GM23338 (cell line): ENCODE results near the gene TYMS. TPM values are rescaled to one million over a fixed set of nuclear protein-coding genes. Genes with fewer than 3 reads are reported as not detected.

Experiments
- ATAC-seq: fragments of 200-7000 bp; cut with Tn5 transposase; 3 replicates; pipeline ENCODE4 v1.9.1; 2020
- DNase-seq: peaks from one replicate; pipeline ENCODE4 v3.0.0-alpha.2; 2015; ENCODE audit warnings: low spot score
- H2AFZ ChIP-seq: fragments of 200-600 bp; sonication (generic); 2 replicates; pipeline ENCODE4 v1.8.0; 2016; ENCODE audit warnings: antibody characterized with exemption, mild to moderate bottlenecking, moderate library complexity
- H3F3A ChIP-seq: fragments of 200-600 bp; sonication (generic); replicated peaks from 2 replicates; pipeline ENCODE4 v1.8.0; 2017; ENCODE audit warnings: antibody characterized with exemption, mixed run types, low read depth
- H3K27ac ChIP-seq: fragments of 200-600 bp; sonication (generic); 2 replicates; pipeline ENCODE4 v1.6.1; 2016; ENCODE audit warnings: low read depth
- H3K27me3 ChIP-seq: fragments of 200-600 bp; sonication (generic); 2 replicates; pipeline ENCODE4 v1.8.0; 2016; ENCODE audit warnings: mild to moderate bottlenecking, mixed run types, moderate library complexity; ENCODE audit not compliant: insufficient read depth
- H3K36me3 ChIP-seq: fragments of 200-600 bp; sonication (generic); 2 replicates; pipeline ENCODE4 v1.8.0; 2016; ENCODE audit warnings: mild to moderate bottlenecking; ENCODE audit not compliant: insufficient read depth
- H3K4me1 ChIP-seq: fragments of 200-600 bp; sonication (generic); 2 replicates; pipeline ENCODE4 v1.8.0; 2016; ENCODE audit warnings: mild to moderate bottlenecking, moderate library complexity; ENCODE audit not compliant: insufficient read depth
- H3K4me2 ChIP-seq: fragments of 200-600 bp; sonication (generic); 2 replicates; pipeline ENCODE4 v1.7.1; 2017; ENCODE audit warnings: mixed run types
- H3K4me3 ChIP-seq: fragments of 200-600 bp; sonication (generic); 2 replicates; pipeline ENCODE4 v1.6.1; 2016; ENCODE audit warnings: mixed run types
- H3K79me2 ChIP-seq: fragments of 200-600 bp; sonication (generic); replicated peaks from 2 replicates; pipeline ENCODE4 v1.8.0; 2017; ENCODE audit warnings: mild to moderate bottlenecking; ENCODE audit not compliant: insufficient read depth
- H3K9me2 ChIP-seq: fragments of 200-600 bp; sonication (generic); 2 replicates; pipeline ENCODE4 v1.8.0; 2017; ENCODE audit not compliant: insufficient read depth
- H4K20me1 ChIP-seq: fragments of 200-600 bp; sonication (generic); replicated peaks from 2 replicates; pipeline ENCODE4 v1.8.0; 2017; ENCODE audit warnings: mild to moderate bottlenecking; ENCODE audit not compliant: insufficient read depth
- H3K27ac Mint-ChIP-seq: 2 replicates; pipeline ENCODE4 v1.8.0; 2020; ENCODE audit warnings: inconsistent platforms, mild to moderate bottlenecking, moderate library complexity, mixed read lengths
- H3K27me3 Mint-ChIP-seq: 3 replicates; pipeline ENCODE4 v1.8.0; 2022; ENCODE audit warnings: low read depth, mild to moderate bottlenecking, moderate library complexity, mixed read lengths, inconsistent platforms; ENCODE audit not compliant: insufficient read depth, poor library complexity
- H3K36me3 Mint-ChIP-seq: 3 replicates; pipeline ENCODE4 v1.8.0; 2021; ENCODE audit warnings: low read depth, mild to moderate bottlenecking, inconsistent platforms, moderate library complexity, mixed read lengths
- H3K4me1 Mint-ChIP-seq: 3 replicates; pipeline ENCODE4 v1.8.0; 2020; ENCODE audit warnings: mild to moderate bottlenecking, inconsistent platforms, mixed read lengths
- H3K4me3 Mint-ChIP-seq: 3 replicates; pipeline ENCODE4 v1.8.0; 2021; ENCODE audit warnings: moderate library complexity, mild to moderate bottlenecking, inconsistent platforms, mixed read lengths
- H3K9me3 Mint-ChIP-seq: 3 replicates; pipeline ENCODE4 v1.8.0; 2020; ENCODE audit warnings: moderate library complexity, mild to moderate bottlenecking, inconsistent platforms, mixed read lengths
- CREB1 ChIP-seq: fragments of 250-450 bp; sonication (Bioruptor Pico); IDR thresholded peaks from 2 replicates; pipeline ENCODE4 v1.5.0; 2020; ENCODE audit warnings: low read depth, mild to moderate bottlenecking, moderate library complexity
- CTCF ChIP-seq, 2 experiments: fragments of 200-600 bp in 1 of 2; sonication (generic) in 1 of 2; conservative IDR thresholded peaks; 2 replicates each; pipeline versions ENCODE4 v1.5.1 to v1.6.1; 2016 to 2017; ENCODE audit warnings: antibody characterized with exemption in 2 of 2, low read depth in 2 of 2, mild to moderate bottlenecking in 2 of 2, moderate library complexity in 1 of 2
- ETS1 ChIP-seq: IDR thresholded peaks from 2 replicates; pipeline ENCODE4 v1.6.1; 2016; ENCODE audit warnings: antibody characterized with exemption
- EZH2 ChIP-seq: fragments of 200-600 bp; sonication (generic); IDR thresholded peaks from one replicate; pipeline ENCODE4 v1.8.0; 2017; ENCODE audit warnings: antibody characterized with exemption, mild to moderate bottlenecking, low read depth; ENCODE audit not compliant: unreplicated experiment
- EZH2phosphoT487 ChIP-seq: fragments of 200-600 bp; sonication (generic); IDR thresholded peaks from one replicate; pipeline ENCODE4 v1.8.1; 2018; ENCODE audit warnings: antibody characterized with exemption; ENCODE audit not compliant: unreplicated experiment
- JUNB ChIP-seq: IDR thresholded peaks from one replicate; pipeline ENCODE4 v1.6.1; 2016; ENCODE audit warnings: antibody characterized with exemption; ENCODE audit not compliant: unreplicated experiment
- NANOG ChIP-seq: IDR thresholded peaks from 2 replicates; pipeline ENCODE4 v1.6.1; 2016; ENCODE audit warnings: antibody characterized with exemption, borderline replicate concordance
- POLR2AphosphoS5 ChIP-seq: IDR thresholded peaks from 2 replicates; pipeline ENCODE4 v1.6.1; 2016; ENCODE audit warnings: antibody characterized with exemption, low read depth
- REST ChIP-seq: IDR thresholded peaks from one replicate; pipeline ENCODE4 v1.6.1; 2018; ENCODE audit warnings: antibody characterized with exemption; ENCODE audit not compliant: unreplicated experiment
- STAT1 ChIP-seq: IDR thresholded peaks from one replicate; pipeline ENCODE4 v1.6.1; 2016; ENCODE audit warnings: antibody characterized with exemption; ENCODE audit not compliant: unreplicated experiment
- ZNF114 ChIP-seq: fragments of 250-450 bp; sonication (Bioruptor Pico); IDR thresholded peaks from 2 replicates; pipeline ENCODE4 v1.5.0; 2020; ENCODE audit warnings: mild to moderate bottlenecking, moderate library complexity
- ZNF331 ChIP-seq: fragments of 250-450 bp; sonication (Bioruptor Pico); IDR thresholded peaks from 2 replicates; pipeline ENCODE4 v1.5.0; 2020; ENCODE audit warnings: low read depth, mild to moderate bottlenecking, moderate library complexity
- ZNF462 ChIP-seq: fragments of 250-450 bp; sonication (Bioruptor Pico); IDR thresholded peaks from 2 replicates; pipeline ENCODE4 v1.5.0; 2020; ENCODE audit warnings: mild to moderate bottlenecking, moderate library complexity
- polyA plus RNA-seq: library from polyadenylated mRNA; unstranded; fragments of >200 nt; fragmentation: Nextera tagmentation; extraction: Ambion mirVana; gene quantifications from 2 replicates; pipeline ENCODE4 v1.2.1, GENCODE V29; 2016
- total RNA-seq: library from RNA; depleted of rRNA; stranded (reverse); fragments of >200 nt; shearing (Covaris generic); gene quantifications from 2 replicates; pipeline ENCODE4 v1.2.3, GENCODE V29; 2014

The TYMS gene
- total and polyA plus RNA-seq, 2 experiments from 2014 or later = 52.9 to 72.3 TPM

DNA sequence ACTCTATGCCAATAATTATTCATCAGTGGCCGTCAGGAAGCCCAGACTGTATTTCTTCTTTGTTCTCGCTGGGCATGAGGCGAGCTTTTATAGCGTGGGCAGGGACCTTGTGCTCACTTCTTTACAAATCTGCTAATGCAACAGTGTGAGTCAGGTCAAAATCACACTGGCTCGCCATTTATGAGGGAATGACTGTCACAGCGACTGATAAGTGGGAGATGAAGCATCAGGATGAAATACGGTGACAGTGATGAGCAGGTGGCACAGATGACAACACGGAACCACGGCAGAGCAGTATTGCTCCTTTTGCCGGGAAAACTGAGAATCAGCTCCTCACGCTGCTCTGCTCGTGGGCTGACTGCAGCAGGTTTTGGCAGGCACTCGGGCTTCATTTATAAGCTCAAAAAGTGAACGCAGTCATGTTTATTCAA lies 20.5 kb downstream of the TYMS start:
- no peaks in the 10 kb centered on the region for H3K79me2 ChIP-seq
- H3K27me3 ChIP-seq = no peaks in the 10 kb centered on the region
- no peak overlapping the region for H2AFZ ChIP-seq
- H3F3A ChIP-seq = no peaks in the 10 kb centered on the region
- Mint-ChIP-seq H3K36me3 (peaks cover 80% of the 10 kb centered on the region), H3K27ac (no peak overlapping the region), H3K9me3 (no peaks in the 10 kb centered on the region), H3K4me3 (no peak overlapping the region), H3K4me1 (peaks cover 7% of the 10 kb centered on the region; the same call in 2 of the 3 replicates), H3K27me3 (peaks cover 21% of the 10 kb centered on the region)
- H4K20me1 ChIP-seq = no peaks in the 10 kb centered on the region; the same call in 1 of the 2 replicates
- ATAC-seq (no peak), DNase-seq (no peak)
- no peaks in the 10 kb centered on the region for H3K4me1 ChIP-seq
- peaks cover 33% of the 10 kb centered on the region for H3K36me3 ChIP-seq
- H3K4me2 ChIP-seq = no peak overlapping the region
- H3K27ac ChIP-seq = no peak overlapping the region
- H3K9me2 ChIP-seq = no peaks in the 10 kb centered on the region
- TF ChIP-seq ZNF114 (CRISPR knock-in tag) (no peak), CTCF (conservative IDR thresholded peaks at IDR 0.05; ENCODE audit: low read depth in 2 of 2) (no peak), POLR2AphosphoS5 (no peak), ZNF331 (no peak), NANOG (no peak), EZH2phosphoT487 (no peak), JUNB (no peak), STAT1 (no peak), EZH2 (no peak), ZNF462 (CRISPR knock-in tag) (no peak), REST (no peak), ETS1 (no peak), CREB1 (CRISPR knock-in tag) (no peak)
- no peak overlapping the region for H3K4me3 ChIP-seq
